OCI-LY1 (cell line): ENCODE data around the gene TEAD3.

Experiments used
- H2AFZ ChIP-seq: fragments of 200-600 bp; sonication (generic), shearing (Covaris generic); 2 replicates; pipeline ENCODE4 v1.6.0; 2014; ENCODE audit warnings: antibody characterized with exemption, mild to moderate bottlenecking, low read length
- H3F3A ChIP-seq: fragments of 200-600 bp; sonication (generic), shearing (Covaris generic); 2 replicates; pipeline ENCODE4 v1.6.0; 2014; ENCODE audit warnings: mild to moderate bottlenecking, antibody characterized with exemption, low read length, moderate library complexity; ENCODE audit not compliant: insufficient read depth
- H3K27ac ChIP-seq: fragments of 200-600 bp; sonication (generic); 2 replicates; pipeline ENCODE4 v1.5.1; 2014; ENCODE audit warnings: low read length, mixed run types, mild to moderate bottlenecking, low read depth; ENCODE audit not compliant: poor library complexity, severe bottlenecking
- H3K27me3 ChIP-seq: fragments of 200-600 bp; sonication (generic); 2 replicates; pipeline ENCODE4 v1.6.0; 2014; ENCODE audit warnings: antibody characterized with exemption, mild to moderate bottlenecking, low read length, moderate library complexity; ENCODE audit not compliant: insufficient read depth
- H3K36me3 ChIP-seq: fragments of 200-600 bp; sonication (generic); 2 replicates; pipeline ENCODE4 v1.6.1; 2014; ENCODE audit warnings: mild to moderate bottlenecking, antibody characterized with exemption, low read length, moderate library complexity, mixed read lengths; ENCODE audit not compliant: insufficient read depth
- H3K4me1 ChIP-seq: fragments of 200-600 bp; sonication (generic); 2 replicates; pipeline ENCODE4 v1.5.1; 2014; ENCODE audit warnings: mild to moderate bottlenecking, low read length, moderate library complexity; ENCODE audit not compliant: insufficient read depth, severe bottlenecking
- H3K4me2 ChIP-seq: fragments of 200-600 bp; sonication (generic), shearing (Covaris generic); 2 replicates; pipeline ENCODE4 v1.6.1; 2014; ENCODE audit warnings: low read length
- H3K4me3 ChIP-seq: fragments of 200-600 bp; sonication (generic); 2 replicates; pipeline ENCODE4 v1.5.1; 2014; ENCODE audit warnings: low read length, low read depth, mild to moderate bottlenecking, mixed read lengths; ENCODE audit not compliant: poor library complexity, severe bottlenecking
- H3K79me2 ChIP-seq: fragments of 200-600 bp; shearing (Covaris generic); 2 replicates; pipeline ENCODE4 v1.6.1; 2016; ENCODE audit warnings: mixed run types, low read length, mixed read lengths; ENCODE audit not compliant: insufficient read depth
- H3K9ac ChIP-seq: fragments of 200-600 bp; sonication (generic), shearing (Covaris generic); 2 replicates; pipeline ENCODE4 v1.6.1; 2014; ENCODE audit warnings: mild to moderate bottlenecking, low read length, mixed read lengths
- H3K9me2 ChIP-seq: fragments of 200-600 bp; sonication (generic), shearing (Covaris generic); 2 replicates; pipeline ENCODE4 v1.6.1; 2014; ENCODE audit warnings: low read depth, mild to moderate bottlenecking, low read length, mixed read lengths
- H3K9me3 ChIP-seq: fragments of 200-600 bp; shearing (Covaris generic); 2 replicates; pipeline ENCODE4 v1.6.1; 2014; ENCODE audit warnings: low read length, mixed read lengths
- H4K20me1 ChIP-seq: fragments of 200-600 bp; sonication (generic), shearing (Covaris generic); 2 replicates; pipeline ENCODE4 v1.6.0; 2016; ENCODE audit warnings: mild to moderate bottlenecking, low read length; ENCODE audit not compliant: insufficient read depth
- CTCF ChIP-seq: fragments of 200-600 bp; sonication (generic), shearing (Covaris generic); IDR thresholded peaks from 2 replicates; pipeline ENCODE4 v1.5.1; 2017; ENCODE audit warnings: mild to moderate bottlenecking, antibody characterized with exemption, low read length, moderate library complexity, mixed read lengths
- EZH2 ChIP-seq: fragments of 200-600 bp; sonication (generic), shearing (Covaris generic); IDR thresholded peaks from 2 replicates; pipeline ENCODE4 v1.8.0; 2017; ENCODE audit warnings: borderline replicate concordance, mixed run types, mild to moderate bottlenecking, antibody characterized with exemption, low read length, moderate library complexity, mixed read lengths

The TEAD3 gene

DNA sequence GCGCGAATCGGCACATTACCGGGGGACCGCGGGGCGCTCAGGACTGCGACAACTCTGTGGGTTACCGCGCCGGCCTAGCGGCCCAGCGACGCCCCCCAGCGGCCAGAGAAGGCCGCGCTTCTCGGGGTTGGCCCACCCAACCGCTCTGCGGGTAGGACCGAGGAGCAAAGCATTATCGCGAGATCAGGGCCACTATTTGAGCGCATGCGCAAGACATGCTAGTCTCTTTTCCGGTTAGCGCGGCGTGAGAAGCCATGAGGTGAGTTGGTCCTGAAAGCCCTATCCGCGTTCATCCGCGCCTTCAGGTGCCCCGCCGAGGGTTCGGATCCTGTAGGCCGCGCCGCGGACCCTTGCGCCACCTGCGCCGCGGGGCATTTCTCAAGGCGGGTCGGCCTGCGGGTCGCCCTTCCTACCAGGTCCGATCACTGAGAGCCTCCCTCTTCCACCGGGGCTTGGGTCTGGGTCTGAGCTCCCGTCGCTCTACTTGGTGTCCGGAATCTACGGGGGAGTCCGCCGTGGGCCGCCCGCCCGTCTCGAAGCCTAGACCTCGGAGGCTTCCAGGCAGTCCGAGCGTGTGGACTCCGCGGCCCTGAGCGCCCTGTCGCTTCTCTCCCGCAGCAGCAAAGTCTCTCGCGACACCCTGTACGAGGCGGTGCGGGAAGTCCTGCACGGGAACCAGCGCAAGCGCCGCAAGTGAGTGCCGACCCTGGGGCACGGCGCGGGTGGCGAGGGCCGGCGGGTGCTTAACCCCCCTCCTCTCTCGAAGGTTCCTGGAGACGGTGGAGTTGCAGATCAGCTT, 28.5 kb downstream of the TEAD3 start, which contains the start of gene RPL10A:
Gene RPL10A (plus strand): TSS at position 221 of the 799 bp plus-strand sequence. CDS start 34 bp downstream, at position 255.
- Histone ChIP-seq H3K36me3 (peaks cover 51% of the 10 kb centered on the region), H3K9me2 (no peaks in the 10 kb centered on the region), H3K27me3 (no peaks in the 10 kb centered on the region), H3K79me2 (peaks cover 13% of the 10 kb centered on the region; the same call in 1 of the 2 replicates), H2AFZ (peak within 1 kb of the TSS; percentile 38; the same call in 1 of the 2 replicates), H3F3A (peaks cover 14% of the 10 kb centered on the region; the same call in 1 of the 2 replicates), H3K4me3 (peak within 1 kb of the TSS; percentile 87), H3K9me3 (no peaks in the 10 kb centered on the region), H4K20me1 (no peaks in the 10 kb centered on the region), H3K27ac (peak within 1 kb of the TSS; percentile 82), H3K4me1 (peaks cover 36% of the 10 kb centered on the region), H3K9ac (peak within 1 kb of the TSS; percentile 99), H3K4me2 (peak within 1 kb of the TSS; percentile 99)
- TF ChIP-seq EZH2 (no peak), CTCF (peak; percentile 98)

GRCh38 chr6:35465646-35466045, 31.2 kb downstream of the TEAD3 start:
- Histone ChIP-seq H3K79me2 (peaks cover 13% of the 10 kb centered on the region; the same call in 1 of the 2 replicates), H3K4me3 (no peak overlapping the region), H3K9me3 (no peaks in the 10 kb centered on the region), H3K4me2 (no peak overlapping the region), H3F3A (peaks cover 9% of the 10 kb centered on the region; the same call in 1 of the 2 replicates), H4K20me1 (no peaks in the 10 kb centered on the region), H3K9me2 (no peaks in the 10 kb centered on the region), H3K27me3 (no peaks in the 10 kb centered on the region), H3K9ac (no peak overlapping the region), H3K4me1 (peaks cover 19% of the 10 kb centered on the region), H2AFZ (no peak overlapping the region), H3K36me3 (peaks cover 27% of the 10 kb centered on the region), H3K27ac (no peak overlapping the region)
- TF ChIP-seq EZH2, result no peak
- no peak for TF ChIP-seq CTCF

DNA sequence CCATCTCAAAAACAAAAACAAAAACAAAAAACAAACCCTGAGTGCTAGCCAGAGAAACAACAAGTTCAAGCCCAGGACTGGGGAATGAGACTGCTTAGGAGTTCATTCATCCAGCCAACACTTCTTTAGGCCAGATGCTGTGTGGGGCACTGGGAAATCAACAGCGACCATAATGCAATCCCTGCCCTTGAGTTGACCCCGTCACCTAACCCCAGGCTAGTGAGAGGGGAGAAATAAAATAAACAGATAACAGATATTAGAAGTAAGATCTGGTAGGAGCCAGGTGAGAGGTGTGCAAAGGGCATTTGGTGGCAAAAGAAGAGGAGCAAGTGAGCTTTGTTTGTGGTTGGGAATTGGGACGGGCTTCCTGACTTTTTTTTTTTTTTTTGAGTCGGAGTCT, 33.6 kb downstream of the TEAD3 start:
- H3K4me1 ChIP-seq, result peaks cover 7% of the 10 kb centered on the region
- peaks cover under 1% of the 10 kb centered on the region; the same call in 1 of the 2 replicates for H3K79me2 ChIP-seq
- no peaks in the 10 kb centered on the region for H3K9me2 ChIP-seq
- H3K36me3 ChIP-seq, result peaks cover 18% of the 10 kb centered on the region; the same call in 1 of the 2 replicates
- no peaks in the 10 kb centered on the region for H4K20me1 ChIP-seq
- H3K9ac ChIP-seq, result no peak overlapping the region
- no peak overlapping the region for H3K27ac ChIP-seq
- H3K4me2 ChIP-seq, result no peak overlapping the region
- H3K9me3 ChIP-seq, result no peaks in the 10 kb centered on the region
- no peaks in the 10 kb centered on the region for H3K27me3 ChIP-seq
- no peak overlapping the region for H2AFZ ChIP-seq
- H3K4me3 ChIP-seq, result no peak overlapping the region
- TF ChIP-seq EZH2 (no peak), CTCF (no peak)
- H3F3A ChIP-seq, result no peaks in the 10 kb centered on the region
